Transverse colon (tissue), 4 donors: ENCODE measurements around the gene TTC23L. TPM values are rescaled to one million over a fixed set of nuclear protein-coding genes. Genes with fewer than 3 reads are reported as not detected.

Source experiments
- DNase-seq: peaks from one replicate; pipeline ENCODE4 v3.0.0-alpha.2; 2019
- H3K27ac ChIP-seq, 4 donors: fragments of 200-600 bp; sonication (generic); 2 replicates each; pipeline ENCODE4 v1.5.1; 2016 to 2018; ENCODE audit warnings: inconsistent platforms in 4 of 4
- H3K27me3 ChIP-seq: fragments of 200-600 bp; sonication (generic); 2 replicates; pipeline ENCODE4 v1.5.1; 2017; ENCODE audit warnings: inconsistent platforms
- H3K36me3 ChIP-seq, 4 donors: fragments of 200-600 bp; sonication (generic); 2 replicates each; pipeline ENCODE4 v1.5.1; 2017 to 2019; ENCODE audit warnings: inconsistent platforms in 4 of 4
- H3K4me1 ChIP-seq, 4 donors: fragments of 200-600 bp; sonication (generic); 2 replicates each; pipeline ENCODE4 v1.5.1; 2017 to 2020; ENCODE audit warnings: inconsistent platforms in 4 of 4
- H3K4me3 ChIP-seq, 4 donors: fragments of 200-600 bp; sonication (generic); 1 replicate in 1 of 4; 2 replicates in 3 of 4; pipeline versions ENCODE4 v1.5.1 to v1.6.1; 2017 to 2019; ENCODE audit warnings: inconsistent platforms in 4 of 4
- H3K9me3 ChIP-seq, 2 donors: fragments of 200-600 bp; sonication (generic); 2 replicates each; pipeline ENCODE4 v1.5.1; 2017 to 2019; ENCODE audit warnings: inconsistent platforms in 2 of 2
- CTCF ChIP-seq, 5 experiments: fragments of 200-600 bp in 3 of 5; fragments of 450-650 bp in 2 of 5; sonication (generic) in 3 of 5; IDR thresholded peaks; 1 replicate in 2 of 5; 2 replicates in 3 of 5; pipeline ENCODE4 v1.5.1; 2016 to 2017; ENCODE audit warnings: antibody characterized with exemption in 5 of 5, inconsistent platforms in 3 of 5, mild to moderate bottlenecking in 2 of 5, moderate library complexity in 1 of 5
- EP300 ChIP-seq: sonication (generic); formaldehyde crosslinking; IDR thresholded peaks from one replicate; pipeline ENCODE4 v1.6.1; 2017; ENCODE audit warnings: antibody characterized with exemption, low read depth
- POLR2A ChIP-seq: fragments of 450-650 bp; IDR thresholded peaks from one replicate; pipeline ENCODE4 v1.6.1; 2016; ENCODE audit warnings: antibody characterized with exemption, mild to moderate bottlenecking, moderate library complexity
- POLR2AphosphoS5 ChIP-seq, 3 donors: sonication (generic); formaldehyde crosslinking; IDR thresholded peaks; one replicate each; pipeline ENCODE4 v1.6.1; 2016; ENCODE audit warnings: antibody characterized with exemption in 3 of 3
- WGBS, 2 donors: methylation state at CpG; one replicate each; pipeline ENCODE4 v1.1.5; 2018; ENCODE audit warnings: low coverage in 1 of 2; 5-methylcytosine and 5-hydroxymethylcytosine counted together
- in situ Hi-C, 4 donors: fragments of 200-750 bp; cut with MboI; loops; one replicate each; pipeline versions ENCODE4 v1.15.0 to v1.15.1; 2017; ENCODE audit warnings: low sequenced_read_pairs in 3 of 4, low pct_ligation_motif_present in 1 of 4, low pct_unique_long_range_greater_than_20kb in 1 of 4
- intact Hi-C: fragments of 100-400 bp; cut with DNase I; formaldehyde crosslinking; loops from one replicate; pipeline ENCODE4 v1.15.1; 2023; ENCODE audit warnings: low total_unique reads
- total RNA-seq, 4 donors: library from RNA; depleted of rRNA; stranded (reverse); fragments of >200 nt; gene quantifications; one replicate each; pipeline ENCODE4 v1.1.0, GENCODE V29; 2016

TTC23L gene
- total RNA-seq, 4 donors from 2014 or later, result 0.27 to 0.32 TPM; not detected in 2

GRCh38 chr5:34818717-34819116 lies 20.2 kb upstream of the TTC23L start:
- TF ChIP-seq CTCF (IDR thresholded peaks at IDR 0.05) (no peak), EP300 (no peak), POLR2A (no peak), POLR2AphosphoS5 (IDR thresholded peaks at IDR 0.05) (no peak)
- 84 to 85% methylated on average over 3 of the region's 3 CpGs for WGBS, 2 donors
- Histone ChIP-seq H3K27me3 (no peaks in the 10 kb centered on the region), H3K27ac (no peak overlapping the region), H3K4me3 (no peak overlapping the region), H3K36me3 (peaks cover 0 to 7% (median 0%) of the 10 kb centered on the region in 4 donors), H3K4me1 (no peaks in the 10 kb centered on the region), H3K9me3 (no peaks in the 10 kb centered on the region)
- intact Hi-C loops (no loop called here), in situ Hi-C loops (no loop called here)
- no peak for DNase-seq

- no peaks in the 10 kb centered on the region for H3K4me1 ChIP-seq
- no peaks in the 10 kb centered on the region for H3K9me3 ChIP-seq
- WGBS, 2 donors, result 94% methylated on average over 1 of the region's 1 CpG; no CpG with 5 or more reads in 1 of the 2 donors
- intact Hi-C loops, result no loop called here
- H3K27me3 ChIP-seq, result no peaks in the 10 kb centered on the region
- in situ Hi-C loops, result no loop called here
- DNase-seq, result no peak
- H3K4me3 ChIP-seq, result no peak overlapping the region
- TF ChIP-seq POLR2A (no peak), CTCF (IDR thresholded peaks at IDR 0.05) (no peak), POLR2AphosphoS5 (IDR thresholded peaks at IDR 0.05) (no peak), EP300 (no peak)
- no peak overlapping the region for H3K27ac ChIP-seq
- peaks cover 0 to 15% (median 0%) of the 10 kb centered on the region in 4 donors for H3K36me3 ChIP-seq
Observed at GRCh38 chr5:34820593-34820992, 18.4 kb upstream of the TTC23L start.

GRCh38 chr5:34822956-34823715 lies 15.8 kb upstream of the TTC23L start:
- Histone ChIP-seq H3K27me3 (no peaks in the 10 kb centered on the region), H3K9me3 (no peaks in the 10 kb centered on the region), H3K36me3 (peaks cover 0 to 21% (median 0%) of the 10 kb centered on the region in 4 donors), H3K4me1 (no peaks in the 10 kb centered on the region), H3K4me3 (no peak overlapping the region), H3K27ac (no peak overlapping the region)
- in situ Hi-C loops, result no loop called here
- TF ChIP-seq POLR2A (no peak), CTCF (IDR thresholded peaks at IDR 0.05) (no peak), POLR2AphosphoS5 (IDR thresholded peaks at IDR 0.05) (no peak), EP300 (no peak)
- no peak for DNase-seq
- 86 to 91% methylated on average over 7 to 8 of the region's 8 CpGs for WGBS, 2 donors
- intact Hi-C loops, result no loop called here

GRCh38 chr5:34826347-34826746 lies 12.6 kb upstream of the TTC23L start:
- Histone ChIP-seq H3K27ac (no peak overlapping the region), H3K9me3 (no peaks in the 10 kb centered on the region), H3K27me3 (no peaks in the 10 kb centered on the region), H3K4me1 (no peaks in the 10 kb centered on the region), H3K36me3 (peaks cover 0 to 21% (median 0%) of the 10 kb centered on the region in 4 donors), H3K4me3 (no peak overlapping the region)
- in situ Hi-C loops (no loop called here), intact Hi-C loops (no loop called here)
- DNase-seq, result no peak
- WGBS, 2 donors, result 75 to 92% methylated on average over 2 to 6 of the region's 6 CpGs
- TF ChIP-seq POLR2A, result no peak
- no peak for TF ChIP-seq POLR2AphosphoS5 (IDR thresholded peaks at IDR 0.05)
- no peak for TF ChIP-seq EP300
- no peak for TF ChIP-seq CTCF (IDR thresholded peaks at IDR 0.05)
